ENCODE results near the gene HK1. TPM values are rescaled to one million over a fixed set of nuclear protein-coding genes. Genes with fewer than 3 reads are reported as not detected.
"Not testable (repeated sequence)": the region's sequence is repeated elsewhere in the genome, so short reads cannot be mapped to it uniquely, and the experiment has no call there.

Gene HK1
- polyA plus RNA-seq (ENCODE audit: insufficient read length): 35.4 TPM

- no peak for DNase-seq
Observed at GRCh38 chr10:69278446-69278963, at the start of gene HK1. Gene HK1 (plus strand): TSS chr10:69278496.

- no peak for DNase-seq
Observed at GRCh38 chr10:69229616-69229916, 48.7 kb upstream of the HK1 start.

- no peak for DNase-seq
Observed at GRCh38 chr10:69230128-69230527, 48.2 kb upstream of the HK1 start.

GRCh38 chr10:69232252-69232651, 46.0 kb upstream of the HK1 start:
- DNase-seq: no peak

- DNase-seq: no peak
Observed at GRCh38 chr10:69232736-69233480, 45.4 kb upstream of the HK1 start.

- DNase-seq: no peak
Observed at GRCh38 chr10:69234447-69234846, 43.8 kb upstream of the HK1 start.

- DNase-seq: peak; percentile 89
Observed at GRCh38 chr10:69237528-69238159, 40.7 kb upstream of the HK1 start.

- no peak for DNase-seq
Observed at GRCh38 chr10:69239136-69239535, 39.2 kb upstream of the HK1 start.

GRCh38 chr10:69239816-69240434, 38.4 kb upstream of the HK1 start:
- no peak for DNase-seq

- no peak for DNase-seq
Observed at GRCh38 chr10:69240455-69240854, 37.8 kb upstream of the HK1 start.

GRCh38 chr10:69241575-69241974, 36.7 kb upstream of the HK1 start:
- DNase-seq: no peak

GRCh38 chr10:69242040-69242851, 36.0 kb upstream of the HK1 start:
- DNase-seq: no peak

GRCh38 chr10:69242852-69243212, 35.5 kb upstream of the HK1 start:
- DNase-seq: no peak

GRCh38 chr10:69243817-69244216, 34.5 kb upstream of the HK1 start:
- DNase-seq: no peak

GRCh38 chr10:69246036-69246435, 32.3 kb upstream of the HK1 start:
- no peak for DNase-seq

- no peak for DNase-seq
Observed at GRCh38 chr10:69246581-69247312, 31.5 kb upstream of the HK1 start.

GRCh38 chr10:69247313-69247710, 31.0 kb upstream of the HK1 start:
- DNase-seq: no peak

- DNase-seq: no peak
Observed at GRCh38 chr10:69248117-69248730, 30.1 kb upstream of the HK1 start.

GRCh38 chr10:69250041-69250440, 28.3 kb upstream of the HK1 start:
- DNase-seq: no peak

- DNase-seq: not testable (repeated sequence)
Observed at GRCh38 chr10:69251417-69251816, 26.9 kb upstream of the HK1 start.

- no peak for DNase-seq
Observed at GRCh38 chr10:69253171-69253570, 25.1 kb upstream of the HK1 start.

- no peak for DNase-seq
Observed at GRCh38 chr10:69254877-69255276, 23.4 kb upstream of the HK1 start.
